Bone marrow (tissue), 2 donors: ENCODE results near the gene CNTNAP2.

ENCODE experiments used
- DNase-seq, 2 donors: peaks; one replicate each; lab custom pipeline; 2025; lab: John Stamatoyannopoulos, UW

CNTNAP2 gene

DNA sequence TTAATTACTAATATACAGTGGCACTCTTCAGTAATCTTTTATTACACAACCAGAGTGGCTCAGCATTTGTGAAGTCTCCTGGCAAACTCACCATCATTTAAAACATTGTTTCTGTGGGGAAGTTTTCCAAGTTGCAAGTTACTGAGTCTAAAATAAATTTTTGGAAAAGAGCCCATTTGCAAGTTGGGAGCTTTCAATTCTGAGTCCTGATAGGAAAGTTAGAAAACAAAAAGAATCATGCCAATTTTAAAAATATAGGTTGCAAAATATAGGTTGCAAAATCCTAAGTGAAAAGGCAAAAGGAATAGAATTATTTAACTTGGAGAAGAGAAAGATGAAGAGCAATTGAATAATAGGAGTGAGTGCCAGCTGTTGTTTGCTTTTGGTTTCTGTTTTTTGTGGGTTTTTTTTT lies 2095.1 kb downstream of the CNTNAP2 start:
- DNase-seq: no peak

DNA sequence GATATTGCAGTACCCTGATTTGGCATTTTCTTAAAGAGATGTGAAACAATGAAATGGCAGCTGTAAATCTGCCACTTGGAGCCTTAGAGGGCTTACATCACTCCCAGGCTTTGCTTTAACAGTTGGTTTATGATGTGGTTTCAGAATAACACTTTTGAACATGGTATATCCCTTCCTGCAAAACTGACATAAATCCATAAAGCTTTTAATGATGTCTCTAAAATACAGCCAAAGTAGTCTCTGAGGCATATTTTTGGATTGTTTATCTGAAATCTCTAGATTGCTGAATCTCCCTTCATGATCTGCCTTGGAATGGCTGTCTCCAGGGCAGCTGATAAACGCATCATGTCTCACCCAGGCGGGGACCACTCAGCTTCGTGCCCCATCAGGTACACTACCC lies 2096.1 kb downstream of the CNTNAP2 start:
- no peak for DNase-seq

- no peak for DNase-seq
Observed at GRCh38 chr7:148214101-148214500, 2097.5 kb downstream of the CNTNAP2 start.

DNA sequence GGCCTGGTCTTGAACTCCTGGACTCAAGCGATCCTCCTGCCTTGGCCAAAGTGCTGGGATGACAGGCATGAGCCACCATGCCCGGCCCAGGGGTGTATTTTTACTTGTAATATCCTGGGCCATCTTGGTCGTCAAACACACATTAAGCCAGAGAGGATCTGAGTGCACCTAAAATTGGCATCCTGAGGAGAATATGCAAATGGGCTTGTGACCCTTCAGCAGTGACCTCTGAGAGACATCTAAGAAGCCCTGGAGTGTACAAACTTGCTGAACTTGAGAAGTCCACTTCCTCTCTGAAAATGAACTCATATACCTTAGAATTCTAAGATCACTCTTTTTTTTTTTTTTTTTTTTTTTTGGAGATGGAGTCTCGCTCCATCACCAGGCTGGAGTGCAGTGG lies 2102.0 kb downstream of the CNTNAP2 start:
- no peak for DNase-seq

- no peak for DNase-seq
Observed at GRCh38 chr7:148222721-148223120, 2106.1 kb downstream of the CNTNAP2 start.

DNA sequence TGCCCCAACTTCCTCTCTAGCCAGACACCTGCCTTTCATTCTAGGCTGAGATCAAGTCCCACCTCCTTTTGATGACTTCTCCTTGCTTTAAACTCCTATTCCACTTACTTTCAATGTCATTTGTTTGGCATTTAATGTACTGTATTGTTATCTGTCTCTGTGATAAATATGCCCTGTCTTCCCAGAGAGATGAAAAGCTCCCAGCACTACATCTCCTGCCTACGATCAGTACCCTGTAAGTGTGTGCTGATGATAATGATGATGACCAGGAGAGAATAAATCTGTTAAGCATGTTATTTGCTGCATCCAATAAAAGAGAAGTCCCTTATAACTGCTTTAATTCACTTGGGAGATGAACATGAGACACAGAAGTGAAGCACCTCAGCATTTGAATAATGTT lies 2106.6 kb downstream of the CNTNAP2 start:
- DNase-seq: no peak

DNA sequence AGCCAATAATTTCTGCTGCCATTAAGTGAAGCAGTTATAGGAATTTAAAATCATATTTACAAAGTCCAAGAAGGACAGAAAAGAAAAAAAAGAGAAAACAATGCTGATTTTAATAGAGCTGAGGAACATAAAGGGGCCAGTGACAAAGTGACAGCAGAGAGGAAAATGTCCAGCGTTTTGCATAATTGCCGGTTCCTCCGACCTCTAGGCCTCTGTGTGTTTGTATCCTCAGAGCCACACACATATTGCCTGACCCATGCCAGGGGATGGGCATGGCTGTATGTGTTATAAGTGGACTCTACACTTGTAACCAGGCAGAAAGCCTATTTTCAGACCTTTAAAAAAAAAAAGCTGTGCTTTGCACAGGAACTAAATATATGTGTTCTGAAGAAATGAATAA lies 2107.1 kb downstream of the CNTNAP2 start:
- no peak for DNase-seq

DNA sequence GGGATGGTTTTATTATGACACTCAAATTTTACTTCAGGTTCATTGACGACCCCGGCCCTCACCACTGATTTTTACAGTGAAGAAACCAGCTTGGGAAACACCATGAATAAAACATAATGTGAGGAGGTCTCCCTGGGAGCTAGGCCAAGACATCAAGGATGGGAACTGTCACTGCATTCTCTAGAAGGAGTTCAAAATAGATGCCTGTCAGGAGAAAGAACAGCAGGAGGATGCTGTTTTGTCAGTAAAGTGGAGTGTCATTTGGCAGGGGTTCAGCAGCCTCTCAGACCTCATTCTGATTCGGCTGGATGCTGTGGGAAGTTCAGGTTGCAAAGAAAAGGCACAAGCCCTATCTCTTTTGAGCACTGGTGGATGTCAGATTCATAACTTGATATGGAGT lies 2113.7 kb downstream of the CNTNAP2 start:
- DNase-seq: no peak

DNA sequence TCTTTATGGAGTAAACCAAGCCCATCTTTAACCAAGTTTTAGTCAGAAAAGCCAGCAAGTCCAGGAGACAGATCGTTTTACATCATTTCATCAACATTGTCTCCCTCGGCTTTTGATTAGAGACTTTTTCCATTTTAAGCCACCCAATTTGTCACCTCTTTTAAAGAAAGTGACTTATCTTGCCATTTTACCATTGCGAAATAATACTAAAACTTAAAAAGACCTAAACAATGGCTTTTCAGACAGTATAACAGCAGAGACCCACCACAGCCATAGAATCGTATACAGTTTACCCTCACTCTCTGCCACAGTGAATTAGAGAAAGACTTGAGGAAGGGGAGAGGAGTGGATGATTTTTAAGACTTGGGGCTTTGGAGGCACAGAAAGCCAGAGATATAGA lies 2114.3 kb downstream of the CNTNAP2 start:
- DNase-seq: no peak

DNA sequence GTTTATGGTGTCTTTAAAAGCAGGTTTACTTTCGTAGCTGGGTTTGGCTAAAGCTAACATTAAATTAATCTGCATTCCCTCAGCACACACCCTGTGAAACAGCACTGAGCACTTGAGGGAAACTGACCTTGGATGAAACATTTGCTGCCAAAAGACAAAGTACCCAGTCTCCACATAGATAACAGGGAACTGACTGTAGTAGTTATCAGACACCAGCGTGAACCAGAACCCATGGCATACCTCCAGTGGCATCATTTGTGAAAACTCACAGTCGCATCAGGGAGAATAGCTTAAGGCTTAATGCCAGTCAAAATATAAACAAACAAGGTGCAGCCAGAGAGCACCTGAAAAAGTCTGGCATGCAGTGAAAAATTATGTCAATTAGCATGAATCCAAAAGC lies 2116.2 kb downstream of the CNTNAP2 start:
- no peak for DNase-seq

GRCh38 chr7:148234715-148235114 lies 2118.1 kb downstream of the CNTNAP2 start:
- DNase-seq: no peak

DNA sequence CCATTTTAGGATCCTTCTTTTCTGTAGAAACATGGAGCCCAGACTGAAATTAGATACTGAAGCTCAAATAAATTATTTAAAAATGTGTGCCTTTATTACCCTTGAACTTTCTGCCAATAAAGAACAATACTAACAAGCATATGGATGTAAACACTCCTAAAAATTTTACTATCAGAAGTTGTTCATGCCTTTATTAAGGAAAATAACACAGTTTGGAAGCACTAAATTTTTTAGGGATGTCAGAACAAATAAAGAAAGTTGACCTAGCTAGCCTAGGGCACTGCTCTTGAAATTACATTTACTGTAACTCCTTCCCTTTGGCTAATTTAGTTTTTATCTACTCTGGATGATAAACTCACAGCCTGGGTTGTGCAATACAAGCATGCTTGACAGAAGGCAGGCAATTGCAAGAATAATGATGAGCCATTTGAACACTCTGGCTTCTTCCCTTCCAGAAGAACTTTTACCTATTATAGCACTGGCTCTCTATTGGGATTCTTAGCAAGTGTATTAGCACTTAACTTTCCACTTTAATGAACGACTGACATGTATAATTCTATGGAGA lies 2122.2 kb downstream of the CNTNAP2 start:
- DNase-seq: no peak

DNA sequence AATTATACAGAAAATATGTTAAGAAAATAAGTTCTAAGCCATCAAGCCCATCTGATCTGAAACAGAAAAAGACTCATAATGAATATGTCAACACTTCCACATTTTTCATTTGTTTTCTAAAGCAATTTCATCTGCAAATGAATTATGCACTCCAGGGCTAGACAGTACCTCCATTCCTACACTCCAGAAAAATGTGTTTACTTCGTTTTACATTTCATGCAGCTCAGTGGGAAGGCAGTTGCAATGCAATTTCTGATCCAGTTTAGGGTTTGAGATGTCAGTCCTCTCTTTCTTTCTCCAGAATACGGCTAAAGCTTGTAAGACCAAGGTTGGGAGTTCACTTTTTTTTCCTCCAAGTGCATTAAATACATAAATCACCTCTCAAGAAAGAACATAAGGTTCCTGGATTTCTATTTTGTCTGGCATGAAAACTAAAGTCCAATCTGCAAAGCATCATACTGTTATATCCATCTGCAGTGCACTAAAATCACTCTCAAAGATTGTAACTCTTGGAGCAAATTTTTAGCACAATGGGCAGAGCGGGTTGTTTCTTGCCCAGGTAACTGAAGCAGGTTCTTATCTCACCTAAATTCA lies 2125.2 kb downstream of the CNTNAP2 start:
- no peak for DNase-seq

- no peak for DNase-seq
Observed at GRCh38 chr7:148242294-148242821, 2125.8 kb downstream of the CNTNAP2 start.

DNA sequence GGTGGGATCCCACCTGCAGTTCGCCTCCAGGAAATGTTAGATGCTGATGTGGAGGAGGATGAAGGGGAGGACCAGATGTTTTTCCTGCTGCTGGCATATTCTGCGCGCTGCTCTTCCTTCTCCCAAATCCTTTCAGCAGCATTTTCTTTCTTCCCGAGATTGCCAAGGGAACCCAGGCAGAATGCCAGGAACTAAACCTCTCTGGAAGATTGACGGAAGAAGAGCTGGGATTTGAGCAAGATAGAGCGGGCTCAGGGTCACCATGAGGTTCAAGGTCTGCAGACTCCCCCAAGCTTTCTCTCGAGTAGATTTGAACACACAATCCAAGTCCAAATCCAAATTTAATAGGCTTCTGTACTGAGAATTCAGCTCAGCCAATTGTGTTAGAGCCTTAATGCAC lies 2128.8 kb downstream of the CNTNAP2 start:
- no peak for DNase-seq

GRCh38 chr7:148253629-148254028 lies 2137.0 kb downstream of the CNTNAP2 start:
- DNase-seq: no peak

GRCh38 chr7:148255333-148255732 lies 2138.7 kb downstream of the CNTNAP2 start:
- no peak for DNase-seq

GRCh38 chr7:148256433-148256832 lies 2139.8 kb downstream of the CNTNAP2 start:
- no peak for DNase-seq

DNA sequence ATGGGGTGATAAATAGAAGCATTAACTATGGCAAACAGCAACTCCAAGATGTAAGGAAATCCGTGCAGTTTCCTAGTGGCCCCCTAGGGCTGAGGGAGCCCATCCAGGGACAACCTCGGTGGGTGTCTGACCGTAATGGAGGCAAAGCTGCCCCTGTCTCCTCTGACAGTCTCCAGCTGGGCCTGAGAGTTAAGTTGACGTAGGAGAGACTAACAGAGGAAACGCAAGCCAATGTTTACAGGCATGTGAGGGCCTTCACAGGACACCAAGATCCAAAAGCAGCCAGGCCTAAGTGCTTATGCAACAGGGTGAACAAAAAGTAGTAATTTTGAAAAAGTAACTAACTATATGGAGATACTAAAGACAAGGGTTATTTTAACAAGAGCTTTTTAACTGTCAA lies 2144.0 kb downstream of the CNTNAP2 start:
- DNase-seq: no peak

DNA sequence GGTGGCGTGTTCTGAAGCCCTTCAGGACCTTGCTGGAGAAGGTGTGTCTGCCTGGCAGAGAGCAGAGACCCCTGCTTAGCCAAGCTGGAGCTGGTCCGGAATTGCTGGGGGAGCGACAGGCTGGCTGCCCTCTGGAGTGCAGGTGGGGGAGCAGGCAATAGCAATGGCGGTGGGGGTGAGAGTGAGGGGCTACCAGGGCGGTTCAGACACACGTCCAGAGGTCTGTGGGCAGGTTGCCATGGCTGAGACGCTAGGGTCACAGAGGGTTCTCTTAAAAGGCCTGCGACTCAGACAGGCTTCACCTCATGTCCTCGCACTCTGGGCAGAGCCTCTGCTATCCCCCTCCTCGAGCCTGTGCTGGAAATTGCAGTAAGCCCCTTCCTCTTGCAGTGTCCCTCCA lies 2144.9 kb downstream of the CNTNAP2 start:
- no peak for DNase-seq

DNA sequence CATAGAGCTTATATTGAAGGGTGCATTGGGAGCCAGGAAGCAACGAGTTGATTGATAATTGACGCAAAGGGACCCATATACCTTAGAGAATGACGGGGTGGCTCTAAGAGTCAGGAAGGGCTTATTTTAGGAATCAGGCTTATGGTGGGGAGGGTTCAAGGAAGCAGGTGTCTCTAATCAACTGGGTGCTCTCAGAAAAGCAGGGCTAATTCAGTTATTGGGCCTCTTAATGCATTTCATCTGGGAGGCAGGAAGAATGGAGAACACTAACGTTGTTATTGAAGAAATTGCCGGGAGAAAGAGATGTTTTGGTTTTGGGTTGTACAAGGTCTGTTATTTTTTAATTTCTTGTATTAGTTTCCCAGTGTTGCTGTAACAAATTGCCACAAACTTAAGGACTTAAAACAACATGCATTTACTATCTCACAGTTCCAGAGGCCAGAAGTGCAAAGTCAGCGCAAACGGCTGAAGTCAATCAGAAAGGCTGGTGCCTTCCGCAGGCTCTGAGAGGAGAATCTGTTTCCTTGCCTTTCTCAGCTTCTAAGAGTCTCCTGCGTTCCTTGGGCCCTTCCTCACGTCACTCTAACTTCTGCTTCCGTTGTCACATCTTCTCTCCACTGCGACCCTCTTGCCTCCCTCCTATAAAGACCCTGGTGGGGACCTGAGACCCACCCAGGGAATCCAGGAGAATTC lies 2145.5 kb downstream of the CNTNAP2 start:
- DNase-seq: no peak

DNA sequence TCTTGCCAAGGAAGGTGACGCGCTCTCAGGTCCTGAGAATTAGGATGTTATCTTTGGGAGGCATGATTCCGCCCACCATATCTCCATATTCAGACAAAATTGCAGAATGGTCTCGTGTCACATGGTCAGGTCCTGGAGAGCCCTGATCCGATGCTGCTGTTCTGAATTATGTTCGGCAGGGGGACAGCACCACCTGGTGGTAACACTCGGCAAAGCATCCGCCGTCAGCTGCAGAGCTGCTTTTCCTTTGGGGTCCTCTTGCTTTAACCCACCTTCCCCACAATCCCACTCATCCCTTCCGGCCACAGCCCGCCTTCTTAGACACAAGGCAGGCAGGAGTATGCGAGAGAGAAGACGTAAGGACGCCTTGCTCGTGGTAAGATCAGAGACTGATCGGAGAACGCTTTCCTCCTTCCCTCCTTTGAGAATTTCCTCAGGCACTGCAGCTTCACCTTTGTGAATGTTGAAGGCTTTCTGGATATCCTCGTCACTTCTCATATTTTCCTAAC lies 2146.2 kb downstream of the CNTNAP2 start:
- peak in 1 of 2 donors; percentile 1 for DNase-seq

- no peak for DNase-seq
Observed at GRCh38 chr7:148264933-148265557, 2148.4 kb downstream of the CNTNAP2 start.
